Measurements from ENCODE around the gene TBC1D3K.
"Not testable (repeated sequence)": the region's sequence is repeated elsewhere in the genome, so short reads cannot be mapped to it uniquely, and the experiment has no call there.

TBC1D3K gene

DNA sequence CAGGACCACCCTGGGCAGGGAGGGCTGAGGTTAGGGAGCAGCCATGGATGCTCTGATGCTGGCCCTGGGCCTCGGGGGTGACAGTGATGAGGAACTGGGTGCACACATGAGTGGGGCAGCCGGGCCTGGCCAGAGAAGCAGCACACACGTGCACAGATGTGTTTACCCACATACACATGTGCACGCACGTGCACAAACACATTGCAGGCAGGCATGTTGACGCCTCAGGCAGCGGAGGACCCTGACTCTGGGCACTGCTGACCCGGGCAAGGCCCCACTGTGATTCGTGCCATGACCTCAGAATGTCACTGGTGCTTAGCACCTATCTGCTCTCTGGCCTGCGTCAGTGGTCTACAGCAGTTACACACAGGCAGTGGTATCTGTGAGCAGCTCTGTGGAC lies at the start of gene TBC1D3K:
TBC1D3K (plus strand) TSS at position 301 of the 400 bp plus-strand sequence. CDS start 1,585 bp downstream, outside the sequence.
- not testable (repeated sequence) for DNase-seq (ENCODE audit: low read depth)

- DNase-seq (ENCODE audit: low read depth) = no peak
These were observed 39.7 kb upstream of the TBC1D3K start for GRCh38 chr17:37884516-37884915.

GRCh38 chr17:37885136-37885535 lies 39.1 kb upstream of the TBC1D3K start:
- no peak for DNase-seq (ENCODE audit: low read depth)

GRCh38 chr17:37888881-37889280 lies 35.3 kb upstream of the TBC1D3K start:
- no peak for DNase-seq (ENCODE audit: low read depth)

- DNase-seq (ENCODE audit: low read depth) = not testable (repeated sequence)
These were observed 27.3 kb upstream of the TBC1D3K start for GRCh38 chr17:37896961-37897360.
